SKM-1 treated with dmso at 0.1 percent for 144 hours (cell line): ENCODE measurements around the gene MAP3K7CL.
A peak's percentile ranks its signal among the peaks of the same experiment; 100 is the strongest.
"Not testable (repeated sequence)": the region's sequence is repeated elsewhere in the genome, so short reads cannot be mapped to it uniquely, and the experiment has no call there.

Experiments used
- DNase-seq: peaks from one replicate; lab custom pipeline; 2025; ENCODE audit not compliant: unreplicated experiment; lab: John Stamatoyannopoulos, UW

Gene MAP3K7CL

GRCh38 chr21:29166853-29167252 lies 36.4 kb downstream of the MAP3K7CL start:
- no peak for DNase-seq

DNA sequence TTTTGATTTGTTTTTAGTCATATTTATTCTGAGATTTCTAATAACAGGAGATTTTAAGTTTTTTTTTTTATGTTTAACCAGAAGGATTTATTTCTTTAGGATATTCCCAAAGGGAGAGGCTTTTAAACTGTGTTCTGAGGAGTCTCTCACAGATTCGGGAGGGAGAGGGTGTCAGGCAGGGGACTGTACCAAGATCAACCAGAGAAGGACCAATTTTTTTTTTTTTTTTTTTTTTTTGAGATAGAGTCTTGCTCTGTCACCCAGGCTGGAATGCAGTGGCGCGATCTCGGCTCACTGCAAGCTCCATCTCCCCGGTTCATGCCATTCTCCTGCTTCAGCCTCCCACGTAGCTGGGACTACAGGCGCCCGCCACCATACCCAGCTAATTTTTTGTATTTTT lies 37.0 kb downstream of the MAP3K7CL start:
- DNase-seq = not testable (repeated sequence)

DNA sequence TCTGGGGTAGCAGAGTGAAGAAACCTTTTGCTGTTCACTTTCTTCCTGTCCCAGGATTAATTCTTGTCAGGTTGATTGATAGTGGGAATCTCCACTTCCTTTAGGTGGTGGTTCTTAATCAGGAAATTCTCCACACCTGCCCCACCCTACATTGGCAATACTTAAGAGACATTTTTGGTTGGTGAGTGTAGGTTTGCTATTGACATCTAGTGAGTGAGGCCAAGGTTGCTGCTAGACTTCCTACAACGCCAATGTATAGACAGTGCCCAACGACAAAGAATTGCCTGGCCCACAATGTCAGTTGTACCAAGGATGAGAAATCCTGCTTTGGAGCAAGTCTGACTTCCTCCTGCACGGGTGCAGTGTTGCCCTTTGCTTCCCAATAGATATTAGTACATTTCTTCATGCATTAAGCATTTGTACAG lies 38.5 kb downstream of the MAP3K7CL start:
- DNase-seq = no peak

DNA sequence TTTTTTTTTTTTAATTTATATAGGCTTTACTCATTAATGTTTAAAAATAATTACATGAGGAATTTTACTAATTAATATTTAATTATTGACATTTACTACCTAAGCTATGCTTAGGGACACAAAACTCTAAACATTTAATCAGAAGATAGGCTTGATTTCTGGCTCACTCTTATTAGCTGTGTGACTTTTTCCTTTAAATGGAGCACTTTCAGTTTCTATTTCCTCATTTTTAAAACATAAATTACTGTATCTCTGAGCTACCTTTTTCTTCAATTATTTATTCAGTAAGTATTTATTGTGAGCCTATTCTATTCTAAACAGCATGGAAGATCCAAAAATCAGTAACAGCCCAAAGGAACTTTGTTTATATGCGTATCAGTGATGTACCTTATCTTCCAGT lies 40.5 kb downstream of the MAP3K7CL start:
- DNase-seq = no peak

DNA sequence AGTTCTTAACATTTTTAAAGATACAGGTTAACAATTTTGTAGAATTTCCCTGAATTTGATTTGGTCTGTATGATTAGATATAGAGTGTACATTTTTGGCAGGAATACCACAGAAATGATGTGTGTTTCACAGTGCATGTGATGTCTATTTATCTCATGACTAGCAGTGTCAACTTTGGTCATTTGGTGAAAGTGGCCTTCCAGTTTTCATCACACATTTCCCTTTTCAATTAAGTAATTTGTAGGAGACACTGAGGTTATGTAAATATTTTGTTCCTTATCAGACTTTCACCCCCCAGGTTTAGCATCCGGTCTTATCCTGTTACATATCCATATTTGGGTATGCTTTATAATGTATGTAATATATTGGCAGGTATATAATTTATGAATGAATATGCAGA lies 41.8 kb downstream of the MAP3K7CL start:
- no peak for DNase-seq

DNA sequence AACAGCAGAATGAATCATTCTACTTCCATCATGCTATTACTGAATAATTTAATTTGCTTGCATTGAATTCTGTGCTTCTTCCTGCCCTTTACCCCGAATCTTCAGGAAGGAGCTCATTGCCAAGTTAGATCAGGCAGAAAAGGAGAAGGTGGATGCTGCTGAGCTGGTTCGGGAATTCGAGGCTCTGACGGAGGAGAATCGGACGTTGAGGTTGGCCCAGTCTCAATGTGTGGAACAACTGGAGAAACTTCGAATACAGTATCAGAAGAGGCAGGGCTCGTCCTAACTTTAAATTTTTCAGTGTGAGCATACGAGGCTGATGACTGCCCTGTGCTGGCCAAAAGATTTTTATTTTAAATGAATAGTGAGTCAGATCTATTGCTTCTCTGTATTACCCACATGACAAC lies 44.2 kb downstream of the MAP3K7CL start:
- no peak for DNase-seq

GRCh38 chr21:29175408-29176134 lies 45.1 kb downstream of the MAP3K7CL start:
- DNase-seq = no peak

GRCh38 chr21:29176471-29177120 lies 46.2 kb downstream of the MAP3K7CL start:
- no peak for DNase-seq

DNA sequence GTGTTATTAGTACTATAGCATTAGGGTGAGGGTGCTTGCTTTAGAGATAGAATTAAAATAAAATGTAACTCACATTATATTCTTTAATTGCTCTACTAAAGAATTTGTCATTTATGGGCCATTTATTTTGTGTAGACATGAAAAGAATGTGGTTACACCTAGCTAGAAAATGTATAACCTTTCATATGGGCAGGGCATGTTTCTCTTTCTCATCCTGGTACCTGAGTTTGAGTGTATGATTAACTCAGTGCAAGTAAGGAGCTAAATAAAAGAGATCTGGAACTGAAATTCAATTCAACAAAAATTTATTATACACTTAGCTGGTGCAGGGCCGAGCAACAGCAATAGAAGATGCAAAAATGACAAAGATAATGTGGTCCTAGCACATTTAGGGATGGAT lies 47.4 kb downstream of the MAP3K7CL start:
- no peak for DNase-seq

- DNase-seq = no peak
These were observed 48.5 kb downstream of the MAP3K7CL start for GRCh38 chr21:29178926-29179325.

DNA sequence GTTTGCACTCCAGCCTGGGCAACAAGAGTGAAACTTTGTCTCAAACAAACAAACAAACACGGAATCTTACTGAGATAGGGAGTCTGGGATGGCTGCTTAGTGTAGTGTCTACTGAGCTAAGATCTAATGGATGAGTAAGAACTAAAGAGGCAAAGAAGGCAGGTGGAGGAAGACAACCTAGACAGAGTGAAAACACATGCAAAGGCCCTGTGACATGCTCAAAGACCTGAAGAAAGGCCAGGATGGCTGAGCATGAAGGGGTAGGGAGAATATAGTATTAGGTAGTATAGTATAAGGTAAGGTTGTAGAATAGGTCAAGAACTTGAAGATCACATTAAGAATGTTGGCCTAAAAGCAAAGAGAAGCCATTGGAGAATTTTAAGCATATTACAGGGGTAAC lies 49.1 kb downstream of the MAP3K7CL start:
- DNase-seq = no peak

DNA sequence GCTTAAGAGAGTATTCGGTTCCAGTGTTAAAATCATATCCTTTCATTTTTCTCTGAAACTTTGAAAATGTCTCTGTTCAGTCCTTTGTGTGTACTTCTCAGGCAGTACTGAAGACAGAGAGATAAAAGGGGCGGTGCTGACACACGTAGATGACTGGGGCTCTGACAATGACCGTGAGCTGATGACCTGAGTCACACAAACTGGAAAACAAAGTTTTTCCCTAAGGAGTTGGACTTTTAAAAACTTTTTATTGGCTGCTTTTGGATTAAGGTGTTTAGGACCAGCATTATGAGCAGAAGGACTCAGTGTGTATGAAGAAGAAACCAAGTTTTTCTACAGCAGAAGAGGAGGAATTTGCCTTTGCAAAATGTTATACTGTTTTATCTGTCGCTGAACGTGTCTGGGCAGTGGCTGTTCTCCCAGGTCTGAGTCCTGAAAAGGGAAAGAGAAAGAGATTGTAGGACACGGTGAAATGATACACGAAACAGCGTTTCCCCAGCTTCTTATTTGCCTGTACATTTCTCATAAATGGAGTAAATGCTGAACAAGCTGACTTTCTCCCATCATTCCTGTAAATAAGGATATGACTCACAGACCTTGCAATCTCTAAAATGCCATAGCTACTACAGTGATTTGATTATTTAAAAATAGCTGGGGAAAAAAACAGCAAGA lies 51.5 kb downstream of the MAP3K7CL start:
- no peak for DNase-seq

- no peak for DNase-seq
These were observed 52.2 kb downstream of the MAP3K7CL start for GRCh38 chr21:29182691-29183092.

GRCh38 chr21:29184037-29184436 lies 53.6 kb downstream of the MAP3K7CL start:
- peak; percentile 97 for DNase-seq

DNA sequence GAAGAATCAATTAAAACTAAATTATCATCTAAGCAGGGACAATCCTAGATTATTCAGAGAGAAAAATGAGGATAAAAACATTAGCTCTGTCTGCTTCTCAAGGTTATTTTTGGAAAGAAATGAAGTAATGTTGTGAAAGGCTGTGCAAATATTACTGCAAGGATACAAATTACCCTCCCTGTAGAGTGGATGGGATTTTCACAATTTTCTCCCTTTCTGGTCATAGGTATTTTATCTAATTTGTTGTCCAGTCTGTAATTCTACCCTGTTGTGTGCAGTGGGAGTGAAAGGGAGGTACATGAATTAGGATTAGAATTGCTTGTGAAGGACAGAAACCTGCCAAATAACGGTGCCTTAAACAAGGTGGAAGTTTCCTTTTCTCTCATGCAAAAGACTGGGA lies 54.7 kb downstream of the MAP3K7CL start:
- no peak for DNase-seq

- DNase-seq = no peak
These were observed 55.2 kb downstream of the MAP3K7CL start for GRCh38 chr21:29185633-29186032.

DNA sequence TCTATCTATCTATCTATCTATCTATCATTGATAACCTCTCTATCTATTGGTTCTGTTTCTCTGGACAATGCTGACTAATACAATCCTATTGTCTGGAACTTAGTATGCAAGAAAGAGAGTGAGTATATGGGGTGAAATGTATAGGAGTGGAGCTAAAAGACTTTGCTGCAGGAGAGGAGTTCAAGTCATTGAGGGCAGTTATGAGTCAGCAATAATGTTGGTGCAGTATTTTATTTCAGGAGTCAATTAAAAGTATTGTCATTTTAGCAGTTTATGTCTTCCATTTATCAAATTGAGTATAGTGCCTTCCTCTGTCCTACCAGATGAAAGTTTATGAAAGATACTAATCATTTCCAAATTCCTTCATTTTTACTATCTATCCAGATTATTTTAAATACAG lies 55.8 kb downstream of the MAP3K7CL start:
- no peak for DNase-seq

GRCh38 chr21:29187944-29188343 lies 57.5 kb downstream of the MAP3K7CL start:
- no peak for DNase-seq

GRCh38 chr21:29189353-29189752 lies 58.9 kb downstream of the MAP3K7CL start:
- DNase-seq = no peak

DNA sequence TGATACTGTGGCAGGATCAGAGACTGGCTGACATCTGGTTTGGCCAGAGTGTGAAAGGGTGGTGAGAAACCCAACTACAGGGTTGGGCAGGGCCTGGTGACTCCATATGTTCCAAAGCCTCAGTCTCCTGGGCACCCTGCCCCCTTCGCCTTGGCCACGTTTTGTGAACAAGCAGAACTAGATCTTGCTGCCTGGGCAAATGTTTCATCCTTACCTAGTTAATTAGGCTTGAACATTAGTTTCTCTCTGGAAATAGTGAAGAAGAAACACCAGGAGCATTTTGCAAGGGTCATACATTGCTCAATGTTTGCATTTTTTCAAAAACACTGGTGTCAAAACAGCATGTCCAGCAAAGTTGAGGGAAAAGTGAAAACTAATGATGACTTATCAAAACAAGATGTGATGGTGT lies 60.5 kb downstream of the MAP3K7CL start:
- DNase-seq = peak; percentile 38

GRCh38 chr21:29193072-29193471 lies 62.6 kb downstream of the MAP3K7CL start:
- DNase-seq = no peak

GRCh38 chr21:29193901-29194300 lies 63.5 kb downstream of the MAP3K7CL start:
- DNase-seq = no peak
